ENCODE measurements around the gene IFT81.

- TF ChIP-seq CTCF (IDR thresholded peaks at IDR 0.05; ENCODE audit: poor library complexity) (no peak), EZH2phosphoT487 (IDR thresholded peaks at IDR 0.05; ENCODE audit: low read depth, severe bottlenecking, unreplicated experiment) (no peak), EZH2 (IDR thresholded peaks at IDR 0.05; ENCODE audit: borderline replicate concordance) (no peak)
These were observed 15.7 kb upstream of the IFT81 start for GRCh38 chr12:110108309-110109036.
